ENCODE results near the gene RBM38.

The RBM38 gene

GRCh38 chr20:57391439-57392301 is 474 bp downstream of the RBM38 start:
- peak in 3 of 4 experiments; percentile 60 to 72 (median 64) for DNase-seq

- peak; percentile 42 to 73 (median 50) for DNase-seq
Measured at GRCh38 chr20:57392512-57393271, 1.5 kb downstream of the RBM38 start.

DNA sequence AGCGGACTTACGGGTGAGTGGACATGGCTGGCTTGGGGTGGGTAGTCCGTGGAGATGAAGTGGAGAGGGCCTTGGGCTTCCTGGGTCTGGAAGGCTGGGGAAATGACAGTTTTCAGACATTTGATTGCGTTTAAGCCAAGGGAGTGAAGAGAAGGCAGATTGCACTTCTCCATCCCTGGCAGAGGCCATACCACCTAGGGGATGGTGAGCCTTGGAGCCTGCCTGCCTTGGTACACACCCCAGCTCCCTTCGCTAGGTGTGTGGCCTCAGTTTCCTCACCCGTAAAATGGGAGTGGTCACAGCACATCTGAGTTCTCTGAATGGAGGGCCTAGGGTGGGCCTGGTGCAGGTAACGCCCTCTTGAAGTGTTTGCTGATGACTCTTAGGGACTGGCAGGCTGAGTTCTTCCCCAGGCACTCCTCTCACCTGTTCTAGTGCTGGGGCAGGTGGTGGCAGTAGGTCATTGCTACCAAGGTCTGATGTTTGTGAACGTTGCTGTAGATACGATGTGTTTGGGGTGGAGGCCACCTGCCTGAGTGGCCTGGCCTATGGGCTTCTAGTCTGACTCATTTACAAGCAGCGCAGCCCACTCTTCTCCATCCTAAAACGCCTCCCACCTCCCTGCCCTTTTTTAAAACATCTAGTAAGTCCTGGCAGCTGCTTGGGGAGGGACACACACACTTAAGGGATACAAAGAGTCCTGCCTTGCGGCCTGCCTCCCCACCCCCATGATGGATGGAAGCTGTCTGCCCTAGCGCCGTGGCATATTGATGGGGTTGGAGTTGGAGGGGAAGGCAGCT is 2.3 kb downstream of the RBM38 start:
- no peak for DNase-seq

- DNase-seq: no peak
Measured at GRCh38 chr20:57394121-57395082, 3.2 kb downstream of the RBM38 start.

GRCh38 chr20:57395111-57395966 is 4.1 kb downstream of the RBM38 start:
- no peak for DNase-seq

GRCh38 chr20:57396212-57396983 is 5.2 kb downstream of the RBM38 start:
- peak in 3 of 4 experiments; percentile 20 to 45 (median 27) for DNase-seq

- no peak for DNase-seq
Measured at GRCh38 chr20:57396984-57397692, 5.9 kb downstream of the RBM38 start.

GRCh38 chr20:57397693-57398108 is 6.5 kb downstream of the RBM38 start:
- DNase-seq: peak; percentile 74 to 87 (median 84)

DNA sequence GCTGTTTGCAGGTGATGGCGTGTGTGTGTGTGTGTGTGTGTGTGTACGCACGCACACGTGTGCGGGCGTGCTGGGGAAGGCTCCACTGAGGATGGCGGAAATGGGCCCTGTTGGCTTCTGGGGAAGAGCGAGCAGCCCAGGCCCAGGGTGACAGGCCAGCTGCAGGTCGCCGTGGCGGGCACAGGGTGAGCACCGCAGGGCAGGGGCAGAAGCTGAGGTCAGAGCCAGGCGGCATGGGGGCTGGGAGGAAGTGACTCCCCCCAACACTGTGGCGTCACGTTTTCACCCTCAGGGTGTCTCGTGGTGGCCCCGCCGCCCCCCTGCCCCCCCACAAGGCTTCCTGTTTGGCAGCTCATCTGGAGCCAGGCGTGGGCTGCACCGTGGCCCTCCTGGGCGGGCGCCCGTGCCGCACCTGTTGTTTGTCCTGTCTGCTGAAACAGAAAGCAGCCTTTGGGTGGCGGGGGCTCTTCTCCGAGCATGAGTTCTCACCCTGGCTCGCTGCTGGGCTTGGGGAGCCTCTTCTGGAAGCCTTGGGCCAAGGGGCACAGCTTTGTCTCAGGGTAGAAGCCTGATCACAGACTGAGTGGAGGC is 7.1 kb downstream of the RBM38 start:
- DNase-seq: peak; percentile 63 to 80 (median 74)

DNA sequence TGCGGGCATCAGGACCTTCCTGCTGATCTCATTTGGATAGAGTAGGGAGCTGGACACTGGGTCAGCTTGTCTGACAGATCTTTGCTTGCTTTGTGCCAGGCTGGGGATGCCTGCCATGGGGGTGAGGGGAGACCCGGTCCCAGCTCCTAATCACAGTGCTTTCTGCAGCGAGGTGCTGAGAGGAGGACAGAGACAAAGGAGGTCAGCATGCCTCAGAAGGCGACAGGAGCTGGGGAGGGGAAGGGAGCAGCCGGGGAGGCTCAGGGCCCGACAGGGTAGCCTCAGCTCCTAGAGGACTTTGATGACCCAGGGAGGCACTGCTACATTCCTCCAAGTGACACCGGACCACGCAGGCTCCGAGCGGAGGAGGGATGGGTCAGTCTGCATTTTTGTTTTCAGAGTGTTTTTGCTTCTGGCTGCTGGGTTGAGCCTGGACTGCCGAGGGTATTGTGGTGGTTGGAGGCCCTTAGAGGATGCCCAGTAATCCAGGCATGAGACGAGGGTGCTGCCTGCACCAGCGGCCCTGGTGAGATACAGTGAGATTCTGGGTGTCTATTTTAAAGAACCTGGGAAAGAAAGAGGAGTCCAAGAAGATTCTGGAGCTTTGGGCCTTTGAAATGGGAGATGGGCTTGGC is 7.8 kb downstream of the RBM38 start:
- DNase-seq: no peak

GRCh38 chr20:57399587-57400155 is 8.5 kb downstream of the RBM38 start:
- peak in 3 of 4 experiments; percentile 36 to 57 (median 40) for DNase-seq

DNA sequence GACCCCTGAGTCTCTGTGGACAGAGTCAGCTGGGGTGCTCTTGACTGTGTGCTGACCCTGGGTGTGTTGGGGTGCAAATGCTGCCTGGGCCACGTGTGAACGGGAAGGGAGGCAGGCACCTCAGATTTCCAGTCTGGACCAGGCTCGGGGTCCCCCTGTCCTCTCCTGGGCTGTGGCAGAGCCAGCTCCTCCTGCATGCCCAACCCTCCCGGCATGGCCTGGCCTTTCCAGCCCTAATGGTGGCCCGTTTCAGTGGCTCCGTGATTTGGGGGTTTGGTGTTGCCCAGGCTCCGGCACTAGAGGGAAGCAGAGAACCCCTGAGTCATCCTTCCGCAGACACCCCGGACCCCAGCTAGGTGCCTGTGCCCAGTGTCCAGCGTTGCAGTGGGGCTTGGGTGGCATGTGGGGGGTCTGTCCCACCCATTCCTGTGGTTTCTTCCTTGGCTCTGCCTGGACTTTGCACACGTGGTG is 9.1 kb downstream of the RBM38 start:
- DNase-seq: peak in 2 of 4 experiments; percentile 13 to 26

- no peak for DNase-seq
Measured at GRCh38 chr20:57400821-57401564, 9.8 kb downstream of the RBM38 start.

- DNase-seq: no peak
Measured at GRCh38 chr20:57401565-57401918, 10.3 kb downstream of the RBM38 start.

GRCh38 chr20:57402206-57403125 is 11.3 kb downstream of the RBM38 start:
- no peak for DNase-seq

- DNase-seq: no peak
Measured at GRCh38 chr20:57403216-57403615, 12.0 kb downstream of the RBM38 start.

Measured in suppressor macrophage (primary cell).